ENCODE measurements around the gene PRRT1B.

- no peak for TF ChIP-seq CTCF (IDR thresholded peaks at IDR 0.05)
- TF ChIP-seq EZH2 (IDR thresholded peaks at IDR 0.05; ENCODE audit: borderline replicate concordance, insufficient read depth, low read depth, low read length, poor library complexity, severe bottlenecking), result no peak
These were observed 33.6 kb downstream of the PRRT1B start for GRCh38 chr9:131578731-131579504.
